ENCODE data around the gene TTC34. TPM values are rescaled to one million over a fixed set of nuclear protein-coding genes. Genes with fewer than 3 reads are reported as not detected.
"Not testable (repeated sequence)": the region's sequence is repeated elsewhere in the genome, so short reads cannot be mapped to it uniquely, and the experiment has no call there.

Gene TTC34
- total RNA-seq, 2 donors from 2014 or later, result 0.41 to 0.63 TPM

DNA sequence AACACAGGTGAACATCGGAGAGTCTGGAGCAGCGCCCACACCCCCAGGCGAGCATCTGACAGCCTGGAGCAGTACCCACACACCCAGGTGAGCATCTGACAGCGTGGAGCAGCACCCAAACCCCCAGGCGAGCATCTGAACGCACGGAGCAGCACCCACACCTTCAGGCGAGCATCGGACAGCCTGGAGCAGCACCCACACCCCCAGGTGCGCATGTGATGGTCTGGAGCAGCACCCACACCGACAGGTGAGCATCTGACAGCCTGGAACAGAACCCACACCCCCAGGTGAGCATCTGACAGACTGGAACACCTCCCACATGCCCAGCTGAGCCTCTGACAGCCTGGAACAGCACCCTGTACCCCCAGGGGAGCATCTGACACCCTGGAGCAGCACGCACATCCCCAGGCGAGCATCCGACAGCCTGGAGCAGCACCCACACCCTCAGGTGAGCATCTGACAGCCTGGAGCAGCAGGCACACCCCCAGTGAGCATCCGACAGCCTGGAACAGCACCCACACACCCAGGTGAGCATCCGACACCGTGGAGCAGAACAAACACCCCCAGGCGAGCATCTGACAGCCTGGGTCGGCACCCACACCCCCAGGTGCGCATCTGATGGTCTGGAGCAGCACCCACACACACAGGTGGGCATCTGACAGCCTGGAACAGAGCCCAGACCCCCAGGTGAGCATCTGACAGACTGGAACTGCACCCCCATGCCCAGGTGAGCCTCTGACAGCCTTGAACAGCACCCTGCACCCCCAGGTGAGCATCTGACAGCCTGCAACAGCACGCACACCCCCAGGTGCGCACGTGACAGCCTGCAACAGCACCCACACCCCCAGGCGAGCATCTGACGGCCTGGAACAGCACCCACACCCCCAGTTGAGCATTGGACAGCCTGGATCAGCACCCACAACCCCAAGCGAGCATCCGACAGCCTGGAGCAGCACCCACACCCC lies 50.4 kb downstream of the TTC34 start:
- not testable (repeated sequence) for H3K4me1 ChIP-seq (ENCODE audit: control insufficient read depth in 1 of 2, low read depth in 2 of 2); H3K36me3 ChIP-seq; DNase-seq (ENCODE audit: low spot score); H3K4me3 ChIP-seq; H3K27me3 ChIP-seq (replicated peaks; ENCODE audit: insufficient read depth); ATAC-seq (ENCODE audit: insufficient number of reproducible peaks, low FRiP score, low read depth); H3K9me3 ChIP-seq; H3K27ac ChIP-seq

GRCh38 chr1:2750041-2750680 lies 51.3 kb downstream of the TTC34 start:
- H3K4me1 ChIP-seq (ENCODE audit: control insufficient read depth in 1 of 2, low read depth in 2 of 2); H3K27ac ChIP-seq; H3K4me3 ChIP-seq; DNase-seq (ENCODE audit: low spot score); H3K27me3 ChIP-seq (replicated peaks; ENCODE audit: insufficient read depth); ATAC-seq (ENCODE audit: insufficient number of reproducible peaks, low FRiP score, low read depth); H3K36me3 ChIP-seq; H3K9me3 ChIP-seq: not testable (repeated sequence)

DNA sequence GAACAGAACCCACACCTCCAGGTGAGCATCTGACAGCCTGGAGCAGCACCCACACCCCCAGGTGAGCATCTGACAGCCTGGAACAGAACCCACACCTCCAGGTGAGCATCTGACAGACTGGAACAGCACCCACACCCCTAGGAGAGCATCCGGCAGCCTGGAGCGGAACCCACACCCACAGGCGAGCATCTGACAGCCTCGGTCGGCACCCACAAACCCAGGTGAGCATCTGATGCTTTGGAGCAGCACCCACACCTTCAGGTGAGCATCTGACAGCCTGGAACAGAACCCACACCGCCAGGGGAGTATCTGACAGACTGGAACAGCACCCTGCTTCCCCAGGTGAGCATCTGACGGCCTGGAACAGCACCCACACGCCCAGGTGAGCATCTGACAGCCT lies 52.9 kb downstream of the TTC34 start:
- H3K9me3 ChIP-seq; H3K27me3 ChIP-seq (replicated peaks; ENCODE audit: insufficient read depth); H3K4me3 ChIP-seq; H3K27ac ChIP-seq; ATAC-seq (ENCODE audit: insufficient number of reproducible peaks, low FRiP score, low read depth); H3K36me3 ChIP-seq; H3K4me1 ChIP-seq (ENCODE audit: control insufficient read depth in 1 of 2, low read depth in 2 of 2); DNase-seq (ENCODE audit: low spot score): not testable (repeated sequence)

DNA sequence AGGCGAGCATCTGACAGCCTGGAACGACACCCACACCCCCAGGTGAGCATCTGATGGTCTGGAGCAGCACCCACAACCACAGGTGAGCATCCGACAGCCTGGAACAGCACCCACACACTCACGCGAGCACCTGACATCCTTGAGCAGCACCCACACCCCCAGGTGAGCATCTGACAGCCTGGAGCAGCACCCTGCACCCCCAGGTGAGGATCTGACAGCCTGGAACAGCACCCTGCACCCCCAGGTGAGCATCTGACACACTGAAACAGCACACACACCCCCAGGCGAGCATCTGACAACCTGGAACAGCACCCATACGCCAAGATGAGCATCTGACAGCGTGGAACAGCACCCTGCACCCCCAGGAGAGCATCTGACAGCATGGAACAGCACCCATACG lies 106.7 kb downstream of the TTC34 start:
- DNase-seq (ENCODE audit: low spot score); H3K36me3 ChIP-seq; H3K4me1 ChIP-seq (ENCODE audit: control insufficient read depth in 1 of 2, low read depth in 2 of 2); H3K27ac ChIP-seq; H3K4me3 ChIP-seq; H3K27me3 ChIP-seq (replicated peaks; ENCODE audit: insufficient read depth); ATAC-seq (ENCODE audit: insufficient number of reproducible peaks, low FRiP score, low read depth); H3K9me3 ChIP-seq: not testable (repeated sequence)

GRCh38 chr1:2690180-2690579 lies 111.3 kb downstream of the TTC34 start:
- not testable (repeated sequence) for ATAC-seq (ENCODE audit: insufficient number of reproducible peaks, low FRiP score, low read depth); H3K36me3 ChIP-seq

DNA sequence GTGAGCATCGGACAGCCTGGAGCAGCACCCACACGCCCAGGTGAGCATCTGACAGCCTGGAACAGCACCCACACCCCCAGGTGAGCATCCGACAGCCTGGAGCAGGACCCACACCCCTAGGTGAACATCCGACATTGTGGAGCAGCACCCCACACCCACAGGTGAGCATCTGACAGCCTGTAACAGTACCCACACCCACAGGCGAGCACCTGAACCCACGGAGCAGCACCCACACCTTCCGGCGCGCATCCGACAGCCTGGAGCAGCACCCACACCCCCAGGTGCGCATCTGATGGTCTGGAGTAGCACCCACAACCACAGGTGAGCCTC lies 113.2 kb downstream of the TTC34 start:
- not testable (repeated sequence) for H3K27me3 ChIP-seq (replicated peaks; ENCODE audit: insufficient read depth); H3K9me3 ChIP-seq; H3K4me3 ChIP-seq; H3K27ac ChIP-seq; H3K36me3 ChIP-seq; ATAC-seq (ENCODE audit: insufficient number of reproducible peaks, low FRiP score, low read depth); H3K4me1 ChIP-seq (ENCODE audit: control insufficient read depth in 1 of 2, low read depth in 2 of 2); DNase-seq (ENCODE audit: low spot score)

More at GRCh38 chr1:2690180-2690579, 111.3 kb downstream of the TTC34 start:
- not testable (repeated sequence) for H3K27me3 ChIP-seq (replicated peaks; ENCODE audit: insufficient read depth); H3K4me1 ChIP-seq (ENCODE audit: control insufficient read depth in 1 of 2, low read depth in 2 of 2); H3K27ac ChIP-seq; H3K9me3 ChIP-seq; H3K4me3 ChIP-seq; DNase-seq (ENCODE audit: low spot score)

- not testable (repeated sequence) for H3K4me1 ChIP-seq (ENCODE audit: control insufficient read depth in 1 of 2, low read depth in 2 of 2); ATAC-seq (ENCODE audit: insufficient number of reproducible peaks, low FRiP score, low read depth); H3K36me3 ChIP-seq; H3K9me3 ChIP-seq; H3K4me3 ChIP-seq; H3K27me3 ChIP-seq (replicated peaks; ENCODE audit: insufficient read depth); H3K27ac ChIP-seq; DNase-seq (ENCODE audit: low spot score)
These were observed 113.7 kb downstream of the TTC34 start for GRCh38 chr1:2687638-2688335.

- not testable (repeated sequence) for H3K4me1 ChIP-seq (ENCODE audit: control insufficient read depth in 1 of 2, low read depth in 2 of 2); DNase-seq (ENCODE audit: low spot score); ATAC-seq (ENCODE audit: insufficient number of reproducible peaks, low FRiP score, low read depth); H3K9me3 ChIP-seq; H3K27ac ChIP-seq; H3K36me3 ChIP-seq; H3K4me3 ChIP-seq; H3K27me3 ChIP-seq (replicated peaks; ENCODE audit: insufficient read depth)
These were observed 114.3 kb downstream of the TTC34 start for GRCh38 chr1:2687174-2687591.

- H3K4me1 ChIP-seq (ENCODE audit: control insufficient read depth in 1 of 2, low read depth in 2 of 2); H3K27me3 ChIP-seq (replicated peaks; ENCODE audit: insufficient read depth); DNase-seq (ENCODE audit: low spot score); ATAC-seq (ENCODE audit: insufficient number of reproducible peaks, low FRiP score, low read depth); H3K36me3 ChIP-seq; H3K27ac ChIP-seq; H3K4me3 ChIP-seq; H3K9me3 ChIP-seq: not testable (repeated sequence)
These were observed 115.2 kb downstream of the TTC34 start for GRCh38 chr1:2686091-2686863.

DNA sequence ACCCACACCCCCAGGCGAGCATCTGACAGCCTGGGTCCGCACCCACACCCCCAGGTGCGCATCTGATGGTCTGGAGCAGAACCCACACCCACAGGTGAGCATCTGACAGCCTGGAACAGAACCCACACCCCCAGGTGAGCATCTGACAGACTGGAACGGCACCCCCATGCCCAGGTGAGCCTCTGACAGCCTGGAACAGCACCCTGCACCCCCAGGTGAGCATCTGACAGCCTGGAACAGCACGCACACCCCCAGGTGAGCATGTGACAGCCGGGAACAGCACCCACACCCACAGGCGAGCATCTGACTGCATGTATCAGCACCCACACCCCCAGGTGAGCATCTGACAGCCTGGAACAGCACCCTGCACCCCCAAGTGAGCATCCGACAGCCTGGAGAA lies 115.8 kb downstream of the TTC34 start:
- ATAC-seq (ENCODE audit: insufficient number of reproducible peaks, low FRiP score, low read depth); H3K27ac ChIP-seq; H3K27me3 ChIP-seq (replicated peaks; ENCODE audit: insufficient read depth); DNase-seq (ENCODE audit: low spot score); H3K9me3 ChIP-seq; H3K4me1 ChIP-seq (ENCODE audit: control insufficient read depth in 1 of 2, low read depth in 2 of 2); H3K4me3 ChIP-seq; H3K36me3 ChIP-seq: not testable (repeated sequence)

DNA sequence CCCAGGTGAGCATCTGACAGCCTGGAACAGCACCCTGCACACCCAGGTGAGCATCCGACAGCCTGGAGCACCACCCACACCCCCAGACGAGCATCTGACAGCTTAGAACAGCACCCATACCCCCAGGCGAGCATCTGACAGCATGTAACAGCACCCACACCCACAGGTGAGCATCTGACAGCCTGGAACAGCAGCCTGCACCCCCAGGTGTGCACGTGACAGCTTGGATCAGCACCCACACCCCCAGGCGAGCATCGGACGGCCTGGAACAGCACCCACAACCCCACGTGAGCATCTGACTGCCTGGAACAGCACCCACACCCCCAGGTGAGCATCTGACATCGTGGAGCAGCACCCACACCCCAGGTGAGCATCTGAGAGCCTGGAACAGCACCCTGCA lies 116.6 kb downstream of the TTC34 start:
- not testable (repeated sequence) for ATAC-seq (ENCODE audit: insufficient number of reproducible peaks, low FRiP score, low read depth); H3K9me3 ChIP-seq; H3K4me1 ChIP-seq (ENCODE audit: control insufficient read depth in 1 of 2, low read depth in 2 of 2); H3K27me3 ChIP-seq (replicated peaks; ENCODE audit: insufficient read depth); H3K4me3 ChIP-seq; DNase-seq (ENCODE audit: low spot score); H3K36me3 ChIP-seq; H3K27ac ChIP-seq

Data from thoracic aorta (tissue), 2 donors.